ENCODE results near the gene ATP1B3.

Gene ATP1B3

GRCh38 chr3:141941093-141941492 lies 64.7 kb downstream of the ATP1B3 start:
- H3K27ac ChIP-seq (ENCODE audit: low read depth, low read length), result no peak overlapping the region
- no peaks in the 10 kb centered on the region for H3K27me3 ChIP-seq (ENCODE audit: insufficient read depth, low read length)
- no peak overlapping the region for H3K4me3 ChIP-seq (ENCODE audit: low read depth, low read length)
- no peaks in the 10 kb centered on the region for H3K79me2 ChIP-seq (ENCODE audit: control insufficient read depth, insufficient read depth, low read length, unreplicated experiment)
- no peak overlapping the region for H2AFZ ChIP-seq (ENCODE audit: low read length, unreplicated experiment)
- peaks cover 13% of the 10 kb centered on the region for H3K4me1 ChIP-seq (ENCODE audit: control insufficient read depth, insufficient read depth, low read length, unreplicated experiment)
- no peaks in the 10 kb centered on the region for H3K36me3 ChIP-seq (ENCODE audit: insufficient read depth, low read length)

GRCh38 chr3:141942006-141942405 lies 65.6 kb downstream of the ATP1B3 start:
- Histone ChIP-seq H3K79me2 (ENCODE audit: control insufficient read depth, insufficient read depth, low read length, unreplicated experiment) (no peaks in the 10 kb centered on the region), H3K27me3 (ENCODE audit: insufficient read depth, low read length) (no peaks in the 10 kb centered on the region), H3K4me3 (ENCODE audit: low read depth, low read length) (no peak overlapping the region), H3K4me1 (ENCODE audit: control insufficient read depth, insufficient read depth, low read length, unreplicated experiment) (peaks cover 13% of the 10 kb centered on the region), H2AFZ (ENCODE audit: low read length, unreplicated experiment) (no peak overlapping the region), H3K27ac (ENCODE audit: low read depth, low read length) (no peak overlapping the region), H3K36me3 (ENCODE audit: insufficient read depth, low read length) (no peaks in the 10 kb centered on the region)

- H3K4me3 ChIP-seq (ENCODE audit: low read depth, low read length), result no peak overlapping the region
Measured at GRCh38 chr3:141945726-141946485, 69.5 kb downstream of the ATP1B3 start.

DNA sequence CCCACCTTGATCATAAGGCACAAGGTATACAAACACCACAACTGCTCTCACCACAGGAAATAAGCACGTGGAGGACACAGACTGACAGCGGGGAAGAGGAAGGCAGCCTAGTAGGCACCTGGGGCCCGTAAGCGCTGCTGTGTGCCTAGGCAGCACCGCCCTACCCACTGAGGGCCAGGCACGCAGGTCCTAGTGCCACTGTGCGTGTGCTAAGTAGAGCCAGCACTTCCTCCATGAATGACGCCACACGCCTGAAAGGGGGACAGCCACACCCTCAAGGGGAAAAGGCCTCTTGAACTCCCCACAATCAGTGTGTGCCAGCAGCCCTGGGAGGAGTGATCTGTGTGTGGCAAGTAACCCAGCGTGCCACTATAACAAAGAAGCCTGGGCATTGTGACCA lies 73.0 kb downstream of the ATP1B3 start:
- Histone ChIP-seq H3K27me3 (ENCODE audit: insufficient read depth, low read length) (no peaks in the 10 kb centered on the region), H3K4me1 (ENCODE audit: control insufficient read depth, insufficient read depth, low read length, unreplicated experiment) (no peaks in the 10 kb centered on the region), H3K27ac (ENCODE audit: low read depth, low read length) (no peak overlapping the region), H2AFZ (ENCODE audit: low read length, unreplicated experiment) (no peak overlapping the region), H3K79me2 (ENCODE audit: control insufficient read depth, insufficient read depth, low read length, unreplicated experiment) (no peaks in the 10 kb centered on the region), H3K4me3 (ENCODE audit: low read depth, low read length) (no peak overlapping the region), H3K36me3 (ENCODE audit: insufficient read depth, low read length) (no peaks in the 10 kb centered on the region)

More at GRCh38 chr3:141945726-141946485, 69.5 kb downstream of the ATP1B3 start:
- no peak overlapping the region for H2AFZ ChIP-seq (ENCODE audit: low read length, unreplicated experiment)
- no peaks in the 10 kb centered on the region for H3K36me3 ChIP-seq (ENCODE audit: insufficient read depth, low read length)
- H3K27ac ChIP-seq (ENCODE audit: low read depth, low read length), result no peak overlapping the region
- no peaks in the 10 kb centered on the region for H3K27me3 ChIP-seq (ENCODE audit: insufficient read depth, low read length)
- no peaks in the 10 kb centered on the region for H3K79me2 ChIP-seq (ENCODE audit: control insufficient read depth, insufficient read depth, low read length, unreplicated experiment)
- no peaks in the 10 kb centered on the region for H3K4me1 ChIP-seq (ENCODE audit: control insufficient read depth, insufficient read depth, low read length, unreplicated experiment)

- no peaks in the 10 kb centered on the region for H3K27me3 ChIP-seq (ENCODE audit: insufficient read depth, low read length)
- no peaks in the 10 kb centered on the region for H3K79me2 ChIP-seq (ENCODE audit: control insufficient read depth, insufficient read depth, low read length, unreplicated experiment)
- no peak overlapping the region for H2AFZ ChIP-seq (ENCODE audit: low read length, unreplicated experiment)
- H3K4me3 ChIP-seq (ENCODE audit: low read depth, low read length), result no peak overlapping the region
- no peaks in the 10 kb centered on the region for H3K36me3 ChIP-seq (ENCODE audit: insufficient read depth, low read length)
- no peaks in the 10 kb centered on the region for H3K4me1 ChIP-seq (ENCODE audit: control insufficient read depth, insufficient read depth, low read length, unreplicated experiment)
- no peak overlapping the region for H3K27ac ChIP-seq (ENCODE audit: low read depth, low read length)
Measured at GRCh38 chr3:141949972-141950371, 73.5 kb downstream of the ATP1B3 start.

DNA sequence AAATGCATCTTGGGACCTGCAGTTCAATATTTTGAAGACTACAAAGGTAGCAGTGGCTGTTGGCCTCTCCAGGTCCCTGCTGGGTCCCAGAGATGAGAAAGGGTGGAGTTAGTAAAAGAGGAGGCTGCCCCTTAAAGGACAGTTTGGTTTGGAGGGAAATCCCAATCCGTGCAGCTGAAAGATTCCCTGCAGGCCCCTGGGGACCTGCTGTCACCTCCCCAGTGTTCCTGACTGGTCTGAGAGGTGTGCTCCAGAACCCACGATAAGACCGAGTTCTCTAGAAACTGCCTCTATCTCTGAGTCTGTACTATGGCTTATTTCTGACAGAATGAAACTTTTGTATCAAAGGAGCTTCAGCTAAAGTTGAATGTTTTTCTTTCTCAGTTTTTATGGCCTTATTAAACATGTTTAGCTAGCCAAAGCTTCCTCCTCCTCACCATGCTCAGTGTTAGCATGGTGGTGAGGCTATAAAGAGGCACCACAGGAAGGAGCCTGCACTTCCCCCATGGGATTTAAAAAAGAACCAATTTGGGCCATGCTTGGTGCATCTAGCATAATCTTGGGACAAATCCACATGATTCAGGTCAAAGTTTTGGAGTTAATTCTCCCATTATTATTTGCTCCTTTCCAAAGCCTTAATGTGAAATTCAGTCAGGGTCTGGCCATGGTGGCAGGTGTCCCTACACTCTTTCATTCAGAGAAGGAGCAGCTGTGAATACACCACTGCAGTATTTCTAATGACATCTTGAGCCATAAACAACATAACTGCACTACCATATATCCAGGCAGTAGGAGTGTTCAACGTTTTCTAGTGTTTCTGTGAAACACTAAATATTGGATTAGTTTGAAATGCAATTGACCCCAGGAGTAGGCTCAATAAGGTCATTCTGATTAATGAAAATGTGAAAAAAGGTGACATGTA lies 74.4 kb downstream of the ATP1B3 start:
- Histone ChIP-seq H3K36me3 (ENCODE audit: insufficient read depth, low read length) (no peaks in the 10 kb centered on the region), H3K79me2 (ENCODE audit: control insufficient read depth, insufficient read depth, low read length, unreplicated experiment) (no peaks in the 10 kb centered on the region)

DNA sequence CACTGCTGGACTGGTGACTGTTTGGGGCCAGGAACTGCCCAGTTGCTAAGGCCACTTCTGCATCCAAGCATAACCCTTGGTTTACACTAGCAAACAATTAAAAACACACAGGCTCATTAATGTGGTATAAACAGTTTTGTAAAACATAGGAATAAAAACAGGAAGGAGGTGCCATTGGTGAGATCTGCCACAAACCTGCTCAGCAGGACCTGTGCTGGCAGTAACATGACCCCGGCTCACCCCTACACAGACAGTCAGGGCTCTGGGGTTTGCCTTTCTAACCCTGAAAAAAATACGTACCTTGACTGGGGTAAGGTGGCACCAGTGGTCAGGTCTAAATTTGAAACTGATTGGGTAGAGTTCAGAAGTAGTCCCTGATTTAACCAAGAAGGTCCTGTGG lies 76.2 kb downstream of the ATP1B3 start:
- Histone ChIP-seq H3K4me1 (ENCODE audit: control insufficient read depth, insufficient read depth, low read length, unreplicated experiment) (no peaks in the 10 kb centered on the region), H3K27me3 (ENCODE audit: insufficient read depth, low read length) (no peaks in the 10 kb centered on the region), H3K27ac (ENCODE audit: low read depth, low read length) (no peak overlapping the region), H3K79me2 (ENCODE audit: control insufficient read depth, insufficient read depth, low read length, unreplicated experiment) (no peaks in the 10 kb centered on the region), H3K4me3 (ENCODE audit: low read depth, low read length) (no peak overlapping the region), H2AFZ (ENCODE audit: low read length, unreplicated experiment) (no peak overlapping the region), H3K36me3 (ENCODE audit: insufficient read depth, low read length) (peaks cover 2% of the 10 kb centered on the region)

More for the DNA sequence above, 74.4 kb downstream of the ATP1B3 start:
- Histone ChIP-seq H3K4me3 (ENCODE audit: low read depth, low read length) (no peak overlapping the region), H3K27me3 (ENCODE audit: insufficient read depth, low read length) (no peaks in the 10 kb centered on the region), H2AFZ (ENCODE audit: low read length, unreplicated experiment) (no peak overlapping the region), H3K4me1 (ENCODE audit: control insufficient read depth, insufficient read depth, low read length, unreplicated experiment) (no peaks in the 10 kb centered on the region), H3K27ac (ENCODE audit: low read depth, low read length) (no peak overlapping the region)

DNA sequence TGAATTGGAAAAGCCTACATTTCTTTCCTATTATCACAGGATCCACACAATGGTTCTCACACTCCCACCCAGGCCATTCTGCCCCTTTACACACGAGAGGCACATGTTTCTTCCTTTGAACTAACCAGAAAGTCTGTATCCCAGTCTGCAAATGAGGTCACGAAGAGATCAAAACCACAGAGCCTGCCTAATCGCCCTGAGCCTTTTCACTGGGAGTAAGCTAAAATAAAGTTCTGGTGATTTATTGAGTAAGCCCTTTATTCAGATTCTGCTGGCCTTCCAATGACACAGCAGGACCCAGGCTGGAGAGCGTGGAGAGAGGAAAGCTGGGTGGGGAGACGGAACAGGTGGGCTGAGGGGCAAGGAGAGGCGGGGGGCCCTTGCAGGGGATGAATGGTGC lies 78.7 kb downstream of the ATP1B3 start:
- peaks cover 12% of the 10 kb centered on the region for H3K4me1 ChIP-seq (ENCODE audit: control insufficient read depth, insufficient read depth, low read length, unreplicated experiment)
- H3K36me3 ChIP-seq (ENCODE audit: insufficient read depth, low read length), result peaks cover 12% of the 10 kb centered on the region
- no peaks in the 10 kb centered on the region for H3K79me2 ChIP-seq (ENCODE audit: control insufficient read depth, insufficient read depth, low read length, unreplicated experiment)
- H3K27ac ChIP-seq (ENCODE audit: low read depth, low read length), result no peak overlapping the region
- H3K27me3 ChIP-seq (ENCODE audit: insufficient read depth, low read length), result no peaks in the 10 kb centered on the region
- H3K4me3 ChIP-seq (ENCODE audit: low read depth, low read length), result no peak overlapping the region
- no peak overlapping the region for H2AFZ ChIP-seq (ENCODE audit: low read length, unreplicated experiment)

DNA sequence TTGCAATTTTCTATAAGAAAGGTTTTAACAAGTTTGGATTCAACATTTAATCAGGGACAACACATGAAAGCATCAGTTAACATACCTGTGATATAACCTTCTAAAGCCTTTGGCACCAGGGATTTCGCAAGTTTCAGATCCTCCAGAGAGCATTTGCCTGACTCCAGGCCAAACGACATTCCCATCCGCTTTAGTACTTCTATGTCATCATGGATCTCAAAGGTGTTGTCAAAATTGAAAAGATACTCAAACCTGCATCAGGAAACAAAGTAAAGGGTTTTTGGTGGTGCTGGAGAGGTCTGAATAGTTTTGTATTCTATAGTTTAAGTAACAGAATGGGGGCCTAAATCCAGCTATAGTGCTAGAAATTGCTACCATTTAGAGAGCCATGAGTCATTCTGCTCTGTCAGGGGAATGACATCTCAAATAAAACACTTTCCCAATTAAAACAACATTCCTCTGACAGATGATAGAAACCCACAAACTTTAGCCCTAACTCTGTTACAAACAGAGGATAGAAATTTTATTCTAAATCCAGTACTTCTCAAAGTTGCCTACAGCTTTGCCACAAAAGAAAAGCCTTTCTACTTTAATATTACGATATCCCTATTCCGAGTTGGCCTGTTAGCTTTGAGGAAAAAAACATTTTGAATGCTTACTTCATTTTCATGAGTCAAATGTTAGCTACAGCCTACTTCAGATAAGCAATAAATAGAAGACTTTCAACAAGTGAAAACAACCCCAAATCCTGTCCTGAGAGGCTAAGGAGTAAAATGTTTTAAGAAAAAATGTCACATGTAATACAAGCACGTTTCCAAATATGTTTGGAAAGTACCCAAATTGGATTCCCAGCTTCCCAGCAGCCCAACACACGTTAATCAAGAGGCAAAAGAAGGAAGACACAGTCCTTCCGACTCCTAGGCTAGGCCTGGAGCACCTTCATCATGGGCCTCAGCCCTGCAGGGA lies 83.4 kb downstream of the ATP1B3 start:
- H3K27me3 ChIP-seq (ENCODE audit: insufficient read depth, low read length), result no peaks in the 10 kb centered on the region
- H3K27ac ChIP-seq (ENCODE audit: low read depth, low read length), result peak overlapping the region; percentile 86
- H3K36me3 ChIP-seq (ENCODE audit: insufficient read depth, low read length), result peaks cover 12% of the 10 kb centered on the region
- H2AFZ ChIP-seq (ENCODE audit: low read length, unreplicated experiment), result peak overlapping the region; percentile 40
- H3K4me1 ChIP-seq (ENCODE audit: control insufficient read depth, insufficient read depth, low read length, unreplicated experiment), result peaks cover 21% of the 10 kb centered on the region
- H3K79me2 ChIP-seq (ENCODE audit: control insufficient read depth, insufficient read depth, low read length, unreplicated experiment), result no peaks in the 10 kb centered on the region
- H3K4me3 ChIP-seq (ENCODE audit: low read depth, low read length), result peak overlapping the region; percentile 5; the same call in 1 of the 2 replicates

- no peak overlapping the region for H2AFZ ChIP-seq (ENCODE audit: low read length, unreplicated experiment)
- H3K4me3 ChIP-seq (ENCODE audit: low read depth, low read length), result no peak overlapping the region
- peaks cover 12% of the 10 kb centered on the region for H3K36me3 ChIP-seq (ENCODE audit: insufficient read depth, low read length)
- no peaks in the 10 kb centered on the region for H3K79me2 ChIP-seq (ENCODE audit: control insufficient read depth, insufficient read depth, low read length, unreplicated experiment)
- H3K27ac ChIP-seq (ENCODE audit: low read depth, low read length), result peak overlapping the region; percentile 86
- H3K27me3 ChIP-seq (ENCODE audit: insufficient read depth, low read length), result no peaks in the 10 kb centered on the region
- peaks cover 21% of the 10 kb centered on the region for H3K4me1 ChIP-seq (ENCODE audit: control insufficient read depth, insufficient read depth, low read length, unreplicated experiment)
Measured at GRCh38 chr3:141960731-141961130, 84.3 kb downstream of the ATP1B3 start.
